Mucosa of descending colon (tissue), 3 donors: ENCODE results near the gene ZNF180. TPM values are rescaled to one million over a fixed set of nuclear protein-coding genes. Genes with fewer than 3 reads are reported as not detected.

Source experiments
- ATAC-seq: fragments of 200-7000 bp; cut with Tn5 transposase; one replicate; pipeline ENCODE4 v1.9.1; 2020; ENCODE audit warnings: mild to moderate bottlenecking, moderate library complexity
- DNase-seq, 3 donors: peaks; one replicate each; pipeline ENCODE4 v3.0.0-alpha.2; 2020
- H3K36me3 ChIP-seq: fragments of 200-600 bp; one replicate; pipeline ENCODE4 v1.8.0; 2021; ENCODE audit warnings: low read depth, mild to moderate bottlenecking
- H3K4me1 ChIP-seq: fragments of 200-600 bp; one replicate; pipeline ENCODE4 v1.8.0; 2021; ENCODE audit warnings: low read depth, mild to moderate bottlenecking
- H3K4me3 ChIP-seq: fragments of 200-600 bp; one replicate; pipeline ENCODE4 v1.8.0; 2021; ENCODE audit warnings: mild to moderate bottlenecking
- H3K9me3 ChIP-seq: fragments of 200-600 bp; one replicate; pipeline ENCODE4 v1.8.0; 2021; ENCODE audit warnings: mild to moderate bottlenecking
- intact Hi-C, 2 donors: fragments of 100-400 bp; cut with DNase I in 1 of 2; cut with micrococcal nuclease in 1 of 2; formaldehyde crosslinking; loops; one replicate each; pipeline versions ENCODE4 v1.11.0 to v1.11.1; 2022; cut with DNase I, micrococcal nuclease
- total RNA-seq, 3 donors: library from RNA; stranded (reverse); fragmentation: NEBNext Ultra II Directional in 2 of 3; extraction: Animal tissue kit (Norgen Biotek cat#: 25700) in 2 of 3; gene quantifications; one replicate each; pipeline versions ENCODE4 v1.2.1 to v1.2.4, GENCODE V29; 2021 to 2023
- TF ChIP-seq, protein P1 (sequence below): fragments of 200-600 bp; IDR thresholded peaks from one replicate; pipeline ENCODE4 v1.8.0; 2022; ENCODE audit warnings: antibody characterized with exemption, mild to moderate bottlenecking
- donor health status: DM: no; HTN: no; CAD: no; lungs with moderate emphysema.
- donor health status: DM: no; HTN: no; CAD: no.
- donor health status: DM: no; HTN: yes; CAD: no.

The ZNF180 gene
- total RNA-seq, 3 donors from 2014 or later: 7.2 to 10.6 (median 9.3) TPM

DNA sequence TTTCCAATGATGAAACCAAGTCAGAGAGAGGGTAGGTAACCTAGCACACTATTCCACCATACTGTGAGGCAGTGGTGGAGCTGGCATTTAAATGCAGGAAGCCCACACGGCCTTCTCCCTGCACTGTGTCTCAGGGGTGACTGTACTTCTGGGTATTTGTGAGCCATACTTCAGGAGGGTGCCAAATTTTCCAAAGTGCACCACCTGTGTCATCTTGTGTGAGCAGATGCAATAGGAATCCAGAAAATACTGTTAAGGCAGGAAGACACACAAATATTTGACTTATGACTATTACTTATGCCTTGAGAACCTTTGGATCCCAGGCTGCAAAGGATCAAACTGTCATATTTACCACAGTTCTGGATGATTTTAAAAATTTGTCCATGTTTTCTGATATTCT lies 69.4 kb downstream of the ZNF180 start:
- Histone ChIP-seq H3K4me3 (no peak overlapping the region), H3K36me3 (no peaks in the 10 kb centered on the region), H3K9me3 (peaks cover 92% of the 10 kb centered on the region), H3K4me1 (no peaks in the 10 kb centered on the region)
- ATAC-seq (no peak), DNase-seq (no peak)
- intact Hi-C loops: no loop called here
- TF ChIP-seq, protein P1, sequence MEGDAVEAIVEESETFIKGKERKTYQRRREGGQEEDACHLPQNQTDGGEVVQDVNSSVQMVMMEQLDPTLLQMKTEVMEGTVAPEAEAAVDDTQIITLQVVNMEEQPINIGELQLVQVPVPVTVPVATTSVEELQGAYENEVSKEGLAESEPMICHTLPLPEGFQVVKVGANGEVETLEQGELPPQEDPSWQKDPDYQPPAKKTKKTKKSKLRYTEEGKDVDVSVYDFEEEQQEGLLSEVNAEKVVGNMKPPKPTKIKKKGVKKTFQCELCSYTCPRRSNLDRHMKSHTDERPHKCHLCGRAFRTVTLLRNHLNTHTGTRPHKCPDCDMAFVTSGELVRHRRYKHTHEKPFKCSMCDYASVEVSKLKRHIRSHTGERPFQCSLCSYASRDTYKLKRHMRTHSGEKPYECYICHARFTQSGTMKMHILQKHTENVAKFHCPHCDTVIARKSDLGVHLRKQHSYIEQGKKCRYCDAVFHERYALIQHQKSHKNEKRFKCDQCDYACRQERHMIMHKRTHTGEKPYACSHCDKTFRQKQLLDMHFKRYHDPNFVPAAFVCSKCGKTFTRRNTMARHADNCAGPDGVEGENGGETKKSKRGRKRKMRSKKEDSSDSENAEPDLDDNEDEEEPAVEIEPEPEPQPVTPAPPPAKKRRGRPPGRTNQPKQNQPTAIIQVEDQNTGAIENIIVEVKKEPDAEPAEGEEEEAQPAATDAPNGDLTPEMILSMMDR: no peak

Other genes with a start within 250 kb of the ZNF180 start
- 1 to 10 TPM; 1.1 to 6.8 (median 1.2) TPM for gene ZNF233, start 240.6 kb downstream of the ZNF180 start, total RNA-seq
- gene ZNF235, start 195.5 kb downstream of the ZNF180 start, total RNA-seq: 10 to 100 TPM in 1 of 3 donors, 1 to 10 TPM in 2; 5.0 to 11.7 (median 9.8) TPM
- 1 to 10 TPM; 3.5 to 7.5 (median 6.6) TPM for gene ZNF112, start 143.8 kb downstream of the ZNF180 start, total RNA-seq
- gene ZNF285, start 98.9 kb downstream of the ZNF180 start, total RNA-seq: 1 to 10 TPM; 1.3 to 4.4 (median 1.5) TPM
- gene ZNF229, start 52.0 kb downstream of the ZNF180 start, total RNA-seq: 1 to 10 TPM; 1.4 to 6.9 (median 2.5) TPM
- 1 to 10 TPM in 1 of 3 donors, under 1 TPM in 1, not detected in 1; 0.32 to 1.3 TPM for gene CEACAM20, start 29.2 kb upstream of the ZNF180 start, total RNA-seq
- gene IGSF23, start 113.0 kb upstream of the ZNF180 start, total RNA-seq: not detected
- 10 to 100 TPM; 23.8 to 39.8 (median 26.7) TPM for gene PVR, start 143.4 kb upstream of the ZNF180 start, total RNA-seq
- gene CEACAM19, start 171.0 kb upstream of the ZNF180 start, total RNA-seq: 1 to 10 TPM; 5.8 to 8.0 (median 6.9) TPM
- gene CEACAM16, start 198.6 kb upstream of the ZNF180 start, total RNA-seq: under 1 TPM in 1 of 3 donors, not detected in 2; 0.17 TPM
- gene BCL3, start 248.2 kb upstream of the ZNF180 start, total RNA-seq: 100 to 1,000 TPM in 1 of 3 donors, 10 to 100 TPM in 2; 78.9 to 145 (median 90.6) TPM